WTC11 (cell line): ENCODE measurements around the gene TTLL13. TPM values are rescaled to one million over a fixed set of nuclear protein-coding genes. Genes with fewer than 3 reads are reported as not detected.

Experiments used
- ATAC-seq: fragments of 200-7000 bp; cut with Tn5 transposase; 2 replicates; pipeline ENCODE4 v1.10.0; 2021; ENCODE audit warnings: mild to moderate bottlenecking, moderate library complexity
- CTCF ChIA-PET: fragments of 300-600 bp; sonication (Branson Sonifier 250); formaldehyde crosslinking; loops from one replicate; lab custom pipeline; 2021; ENCODE audit warnings: antibody characterized with exemption; lab: Charles Lee
- POLR2A ChIA-PET: fragments of 350-600 bp; sonication (Branson Sonifier 250); formaldehyde crosslinking; loops from one replicate; lab custom pipeline; 2021; ENCODE audit warnings: antibody characterized with exemption; lab: Charles Lee
- DNase-seq: peaks from one replicate; pipeline ENCODE4 v3.0.0; 2021; ENCODE audit warnings: low spot score
- H3K27ac Mint-ChIP-seq: 2 replicates; pipeline ENCODE4 v1.8.0; 2021; ENCODE audit warnings: mixed read lengths
- H3K27me3 Mint-ChIP-seq: 2 replicates; pipeline ENCODE4 v1.8.0; 2021; ENCODE audit warnings: low read depth, mild to moderate bottlenecking, moderate library complexity, mixed read lengths
- H3K36me3 Mint-ChIP-seq: 2 replicates; pipeline ENCODE4 v1.8.0; 2021; ENCODE audit warnings: mixed read lengths
- H3K4me1 Mint-ChIP-seq: 2 replicates; pipeline ENCODE4 v1.8.0; 2022; ENCODE audit warnings: mixed read lengths
- H3K4me3 Mint-ChIP-seq: 2 replicates; pipeline ENCODE4 v1.8.0; 2021; ENCODE audit warnings: mild to moderate bottlenecking, moderate library complexity, mixed read lengths
- H3K9me3 Mint-ChIP-seq: 2 replicates; pipeline ENCODE4 v1.8.0; 2021; ENCODE audit warnings: mixed read lengths
- AFF4 ChIP-seq: sonication (generic); formaldehyde crosslinking; IDR thresholded peaks from 2 replicates; pipeline ENCODE4 v1.8.1; 2023; ENCODE audit warnings: mild to moderate bottlenecking, missing genetic modification reagents, borderline replicate concordance
- ATF3 ChIP-seq: sonication (generic); formaldehyde crosslinking; conservative IDR thresholded peaks from 2 replicates; pipeline ENCODE4 v1.8.1; 2022; ENCODE audit warnings: mild to moderate bottlenecking, missing genetic modification reagents
- FOXJ3 ChIP-seq: sonication (generic); formaldehyde crosslinking; IDR thresholded peaks from 2 replicates; pipeline ENCODE4 v1.9.0; 2021; ENCODE audit warnings: missing genetic modification reagents, mild to moderate bottlenecking, borderline replicate concordance
- GTF2I ChIP-seq: fragments of 250-450 bp; sonication (Bioruptor Pico); conservative IDR thresholded peaks from 2 replicates; pipeline ENCODE4 v1.4.0; 2021; ENCODE audit warnings: mild to moderate bottlenecking
- KAT7 ChIP-seq: sonication (generic); formaldehyde crosslinking; IDR thresholded peaks from 2 replicates; pipeline ENCODE4 v1.8.1; 2023; ENCODE audit warnings: missing genetic modification reagents, mild to moderate bottlenecking, borderline replicate concordance
- NFE2L1 ChIP-seq: sonication (generic); formaldehyde crosslinking; IDR thresholded peaks from 2 replicates; pipeline ENCODE4 v1.8.1; 2023; ENCODE audit warnings: missing genetic modification reagents
- PRRX2 ChIP-seq: fragments of 250-450 bp; sonication (Bioruptor Pico); IDR thresholded peaks from 2 replicates; pipeline ENCODE4 v1.8.0; 2021; ENCODE audit warnings: mild to moderate bottlenecking
- SOX15 ChIP-seq: fragments of 250-450 bp; sonication (Bioruptor Pico); IDR thresholded peaks from 2 replicates; pipeline ENCODE4 v1.9.0; 2021; ENCODE audit warnings: mild to moderate bottlenecking
- TEAD4 ChIP-seq: sonication (generic); formaldehyde crosslinking; IDR thresholded peaks from 2 replicates; pipeline ENCODE4 v1.8.0; 2022; ENCODE audit warnings: mild to moderate bottlenecking, missing genetic modification reagents
- USF1 ChIP-seq: sonication (generic); formaldehyde crosslinking; IDR thresholded peaks from 2 replicates; pipeline ENCODE4 v1.8.0; 2022; ENCODE audit warnings: mild to moderate bottlenecking, missing genetic modification reagents
- ZNF121 ChIP-seq: sonication (generic); formaldehyde crosslinking; IDR thresholded peaks from 2 replicates; pipeline ENCODE4 v1.8.0; 2023; ENCODE audit warnings: missing genetic modification reagents
- ZNF281 ChIP-seq: sonication (generic); formaldehyde crosslinking; IDR thresholded peaks from 2 replicates; pipeline ENCODE4 v1.8.0; 2023; ENCODE audit warnings: mild to moderate bottlenecking, missing genetic modification reagents
- ZNF423 ChIP-seq: fragments of 250-450 bp; sonication (Bioruptor Pico); IDR thresholded peaks from 2 replicates; pipeline ENCODE4 v2.1.2; 2022; ENCODE audit warnings: mild to moderate bottlenecking, moderate library complexity
- total RNA-seq: library from RNA; stranded (reverse); gene quantifications from 3 replicates; pipeline ENCODE4 v1.2.3, GENCODE V29; 2021

TTLL13 gene
- total RNA-seq, 1 experiment from 2014 or later = 0.48 TPM

GRCh38 chr15:90241343-90242192 lies 7.8 kb upstream of the TTLL13 start:
- TF ChIP-seq FOXJ3 (CRISPR knock-in tag) (no peak), KAT7 (CRISPR knock-in tag) (no peak), TEAD4 (CRISPR knock-in tag) (no peak)
- CTCF ChIA-PET = no interaction called here
- Mint-ChIP-seq H3K36me3 (peaks cover 6% of the 10 kb centered on the region; the same call in 1 of the 2 replicates), H3K27ac (no peak overlapping the region), H3K4me3 (no peak overlapping the region), H3K4me1 (no peaks in the 10 kb centered on the region), H3K9me3 (no peaks in the 10 kb centered on the region), H3K27me3 (no peaks in the 10 kb centered on the region)
- DNase-seq (no peak), ATAC-seq (peak; percentile 28)
- POLR2A ChIA-PET = interaction anchor here (0.6 kb wide), 1 partner anchor 52 kb away, joined by 3 read pairs; no protein-coding TSS in a partner anchor

- Mint-ChIP-seq H3K4me3 (no peak overlapping the region), H3K9me3 (no peaks in the 10 kb centered on the region), H3K27me3 (peaks cover 6% of the 10 kb centered on the region; the same call in 1 of the 2 replicates)
- ATAC-seq (no peak), DNase-seq (no peak)
- TF ChIP-seq ZNF281 (CRISPR knock-in tag) (no peak), NFE2L1 (no peak), ATF3 (CRISPR knock-in tag) (no peak), SOX15 (CRISPR knock-in tag) (no peak), ZNF423 (no peak)
- TF ChIP-seq, all 79 proteins: peak for 0
- Mint-ChIP-seq H3K27ac (no peak overlapping the region), H3K4me1 (no peaks in the 10 kb centered on the region), H3K36me3 (0 out of 2 replicates have a peak, but pooled peaks cover 3% of the 10 kb centered on the region)
- POLR2A ChIA-PET = no interaction called here
- CTCF ChIA-PET = no interaction called here
These were observed 5.3 kb upstream of the TTLL13 start for GRCh38 chr15:90243943-90244639.

GRCh38 chr15:90248789-90249202 lies 560 bp upstream of the TTLL13 start:
- no peak overlapping the region; the same call in 1 of the 2 replicates for H3K27ac Mint-ChIP-seq
- POLR2A ChIA-PET = interaction anchor here (0.5 to 1.6 kb wide), 5 partner anchors 15 to 48 kb away, joined by 3 to 11 read pairs (median 9); partner anchors contain the start of genes CIB1, GDPGP1, NGRN and SEMA4B

More at GRCh38 chr15:90248789-90249202, 560 bp upstream of the TTLL13 start:
- Mint-ChIP-seq H3K4me3 (peak overlapping the region; percentile 72), H3K4me1 (peaks cover 8% of the 10 kb centered on the region; the same call in 1 of the 2 replicates), H3K27me3 (peaks cover 16% of the 10 kb centered on the region), H3K36me3 (no peaks in the 10 kb centered on the region), H3K9me3 (no peaks in the 10 kb centered on the region)
- DNase-seq (no peak), ATAC-seq (no peak)
- CTCF ChIA-PET = interaction anchor here (0.6 to 2.8 kb wide), 18 partner anchors 13 to 683 kb away, joined by 3 to 31 read pairs (median 5); partner anchors contain the start of genes CIB1, GDPGP1, HDDC3 and IDH2
- no peak for TF ChIP-seq NFE2L1
- no peak for TF ChIP-seq USF1 (CRISPR knock-in tag)
- TF ChIP-seq GTF2I (CRISPR knock-in tag) = 0 out of 2 replicates have a peak, but pooled peaks have one; percentile 42
- TF ChIP-seq ZNF121 (CRISPR knock-in tag) = peak; percentile 97
- no peak for TF ChIP-seq PRRX2 (CRISPR knock-in tag)
- TF ChIP-seq AFF4 (CRISPR knock-in tag) = no peak
